Endothelial cell of umbilical vein (primary cell): ENCODE data around the gene CISD2. TPM values are rescaled to one million over a fixed set of nuclear protein-coding genes. Genes with fewer than 3 reads are reported as not detected.

Source experiments
- BruUV-seq: library from RNA; stranded (reverse); fragments of 400-500 nt; replicated peaks from 2 replicates; lab custom pipeline; 2021; lab: Mats Ljungman, UMichigan
- CTCF ChIA-PET: fragments of 300-600, 350-600 bp; sonication (Branson Sonifier 250); formaldehyde crosslinking; loops from one replicate; lab custom pipeline; 2021; ENCODE audit warnings: antibody characterized with exemption, inconsistent platforms; lab: Charles Lee
- POLR2A ChIA-PET: fragments of 300-600, 350-600 bp; sonication (Branson Sonifier 250); formaldehyde crosslinking; loops from one replicate; lab custom pipeline; 2021; ENCODE audit warnings: antibody characterized with exemption, inconsistent platforms; lab: Charles Lee
- DNase-seq: peaks from one replicate; pipeline ENCODE4 v3.0.0-alpha.2; 2011; ENCODE audit warnings: low read depth, low spot score
- FAIRE-seq: peaks from 2 replicates; lab custom pipeline; 2011; peaks lifted over from hg19 to GRCh38; lab: Jason Lieb, UNC
- H2AFZ ChIP-seq: 2 replicates; pipeline ENCODE4 v1.6.0; 2012; ENCODE audit warnings: low read depth, low read length, control low read depth, inconsistent platforms
- H3K27ac ChIP-seq: 2 replicates; pipeline ENCODE4 v1.5.1; 2011; ENCODE audit warnings: low read depth, mild to moderate bottlenecking, control low read depth, low read length, moderate library complexity; ENCODE audit not compliant: insufficient read depth
- H3K27me3 ChIP-seq, 2 experiments: 2 replicates each; pipeline versions ENCODE4 v1.6.0 to v1.6.1; 2011; ENCODE audit warnings: low read length in 2 of 2, mixed read lengths in 1 of 2; ENCODE audit not compliant: control insufficient read depth in 2 of 2, insufficient read depth in 2 of 2
- H3K36me3 ChIP-seq, 2 experiments: 2 replicates in 1 of 2; 3 replicates in 1 of 2; pipeline ENCODE4 v1.5.1; 2011; ENCODE audit warnings: low read length in 2 of 2, mild to moderate bottlenecking in 1 of 2, moderate library complexity in 1 of 2; ENCODE audit not compliant: control insufficient read depth in 2 of 2, insufficient read depth in 2 of 2; ENCODE audit errors: extremely low read depth in 1 of 2
- H3K4me1 ChIP-seq: 3 replicates; pipeline ENCODE4 v1.5.1; 2011; ENCODE audit warnings: mild to moderate bottlenecking, low read length; ENCODE audit not compliant: control insufficient read depth, insufficient read depth; ENCODE audit errors: extremely low read depth
- H3K4me2 ChIP-seq: 2 replicates; pipeline ENCODE4 v1.6.1; 2011; ENCODE audit warnings: low read length, control low read depth, mixed read lengths; ENCODE audit not compliant: insufficient read depth
- H3K4me3 ChIP-seq, 3 experiments: fragments of 200-600 bp in 1 of 3; sonication (generic), shearing (Covaris generic) in 1 of 3; replicated peaks in 1 of 3; 2 replicates each; pipeline ENCODE4 v1.5.1; 2011 to 2016; ENCODE audit warnings: control low read depth in 3 of 3, low read length in 3 of 3, mild to moderate bottlenecking in 2 of 3, inconsistent platforms in 1 of 3, low read depth in 1 of 3, moderate library complexity in 1 of 3; ENCODE audit not compliant: insufficient read depth in 1 of 3
- H3K79me2 ChIP-seq: 2 replicates; pipeline ENCODE4 v1.6.0; 2012; ENCODE audit warnings: low read length, inconsistent platforms; ENCODE audit not compliant: control insufficient read depth, insufficient read depth
- H3K9ac ChIP-seq: replicated peaks from 2 replicates; pipeline ENCODE3; 2011; ENCODE audit warnings: low read length, control low read depth; ENCODE audit not compliant: insufficient read depth; ENCODE audit errors: extremely low read depth
- H3K9me1 ChIP-seq: replicated peaks from 3 replicates; pipeline ENCODE4 v1.6.0; 2011; ENCODE audit warnings: mild to moderate bottlenecking, low read length; ENCODE audit not compliant: control insufficient read depth, insufficient read depth; ENCODE audit errors: extremely low read depth
- H3K9me3 ChIP-seq: replicated peaks from 2 replicates; pipeline ENCODE4 v1.5.1; 2012; ENCODE audit warnings: low read length, inconsistent platforms; ENCODE audit not compliant: control insufficient read depth, insufficient read depth
- H4K20me1 ChIP-seq: replicated peaks from 2 replicates; pipeline ENCODE3; 2011; ENCODE audit warnings: mild to moderate bottlenecking, low read length; ENCODE audit not compliant: control insufficient read depth, insufficient read depth; ENCODE audit errors: extremely low read depth
- CTCF ChIP-seq, 2 donors: IDR thresholded peaks; 1 replicate in 1 of 2; 2 replicates in 1 of 2; pipeline ENCODE4 v1.5.1; 2011; ENCODE audit warnings: low read length in 2 of 2, mild to moderate bottlenecking in 2 of 2, moderate library complexity in 2 of 2, control low read depth in 1 of 2, inconsistent platforms in 1 of 2, low read depth in 1 of 2; ENCODE audit not compliant: insufficient read depth in 1 of 2; ENCODE audit errors: extremely low read depth in 1 of 2
- EZH2 ChIP-seq: IDR thresholded peaks from 2 replicates; pipeline ENCODE4 v1.6.1; 2012; ENCODE audit warnings: borderline replicate concordance, low read depth, mild to moderate bottlenecking, moderate library complexity, low read length, inconsistent platforms; ENCODE audit not compliant: severe bottlenecking
- FOS ChIP-seq: IDR thresholded peaks from 2 replicates; pipeline ENCODE4 v1.6.1; 2011; ENCODE audit warnings: mild to moderate bottlenecking, low read length, moderate library complexity, borderline replicate concordance; ENCODE audit not compliant: insufficient read depth
- GATA2 ChIP-seq: IDR thresholded peaks from 2 replicates; pipeline ENCODE4 v1.7.0; 2011; ENCODE audit warnings: low read depth, mild to moderate bottlenecking, moderate library complexity, mixed read lengths, low read length; ENCODE audit not compliant: insufficient read length, insufficient read depth
- JUN ChIP-seq: IDR thresholded peaks from 2 replicates; pipeline ENCODE4 v1.6.1; 2011; ENCODE audit warnings: borderline replicate concordance, low read depth; ENCODE audit not compliant: insufficient read length, insufficient read depth
- MYC ChIP-seq: IDR thresholded peaks from one replicate; pipeline ENCODE4 v1.6.1; 2011; ENCODE audit warnings: mild to moderate bottlenecking, low read depth, low read length
- POLR2A ChIP-seq: IDR thresholded peaks from 2 replicates; pipeline ENCODE4 v1.6.1; 2012; ENCODE audit warnings: low read depth, mild to moderate bottlenecking, control low read depth, low read length
- POLR2AphosphoS5 ChIP-seq: IDR thresholded peaks from 2 replicates; pipeline ENCODE4 v1.6.1; 2012; ENCODE audit warnings: low read depth, mild to moderate bottlenecking, control low read depth, low read length, moderate library complexity; ENCODE audit not compliant: insufficient read depth
- dilution Hi-C: fragments of 300-500 bp; cut with MboI; formaldehyde crosslinking; loops from one replicate; pipeline ENCODE4 v1.15.0; 2019; ENCODE audit warnings: low sequenced_read_pairs; ENCODE audit not compliant: extremely low pct_ligation_motif_present
- intact Hi-C: fragments of 100-400 bp; cut with micrococcal nuclease; formaldehyde crosslinking; loops from one replicate; pipeline ENCODE4 v1.10.0; 2022
- polyA plus RNA-seq, 4 experiments: library from polyadenylated mRNA; depleted of rRNA in 3 of 4; stranded (reverse) in 3 of 4; unstranded in 1 of 4; fragments of >200 nt; gene quantifications; 2 replicates each; pipeline versions ENCODE4 v1.2.1 to v1.2.3, GENCODE V29; 2011 to 2012; ENCODE audit warnings: missing spikeins in 1 of 4
- total RNA-seq: library from RNA; stranded (reverse); gene quantifications from 2 replicates; pipeline ENCODE4 v1.2.3, GENCODE V29; 2021
- TF ChIP-seq, protein P1 (sequence below): IDR thresholded peaks from 2 replicates; pipeline ENCODE4 v1.6.1; 2011; ENCODE audit not compliant: insufficient read depth, insufficient read length

Gene CISD2
- total and polyA plus RNA-seq, 2 donors (not counting 3 experiments of a cell fraction or from before 2014, with no cell fraction given), result 14.6 to 28.4 TPM

DNA sequence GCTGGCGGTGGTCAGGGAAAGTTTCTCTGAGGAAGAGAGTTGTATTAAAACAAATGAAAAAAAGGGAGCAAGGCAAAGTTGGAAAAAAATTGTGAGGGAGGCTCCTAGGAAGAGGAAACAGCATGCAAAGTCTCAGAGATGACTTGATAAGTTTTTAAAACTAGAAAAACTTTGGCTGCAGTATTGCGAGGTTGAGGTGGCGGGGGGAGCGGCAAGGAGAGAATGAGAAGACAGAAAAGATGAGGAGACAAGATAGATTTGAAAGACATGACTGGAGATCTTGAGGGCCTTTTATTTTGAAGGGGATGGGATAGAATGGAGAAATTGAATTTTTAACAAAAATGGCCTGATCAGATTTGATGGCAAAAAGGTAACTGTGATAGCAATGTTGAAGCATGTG is 36.7 kb upstream of the CISD2 start:
- FAIRE-seq (no peak), DNase-seq (no peak)
- TF ChIP-seq JUN (no peak), POLR2A (no peak), POLR2AphosphoS5 (no peak), FOS (no peak), MYC (no peak), EZH2 (no peak), CTCF (IDR thresholded peaks at IDR 0.05; ENCODE audit: extremely low read depth in 1 of 2, insufficient read depth in 1 of 2, low read depth in 1 of 2, low read length in 2 of 2) (no peak), GATA2 (no peak)
- TF ChIP-seq, protein P1, sequence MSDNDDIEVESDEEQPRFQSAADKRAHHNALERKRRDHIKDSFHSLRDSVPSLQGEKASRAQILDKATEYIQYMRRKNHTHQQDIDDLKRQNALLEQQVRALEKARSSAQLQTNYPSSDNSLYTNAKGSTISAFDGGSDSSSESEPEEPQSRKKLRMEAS, result no peak
- CTCF ChIA-PET, result no interaction called here
- Histone ChIP-seq H3K4me2 (no peak overlapping the region), H3K9ac (no peak overlapping the region), H2AFZ (no peak overlapping the region), H3K9me1 (no peaks in the 10 kb centered on the region), H3K9me3 (no peaks in the 10 kb centered on the region), H3K4me3 (no peak overlapping the region), H3K4me1 (peaks cover 9% of the 10 kb centered on the region), H3K36me3 (no peaks in the 10 kb centered on the region), H4K20me1 (no peaks in the 10 kb centered on the region), H3K79me2 (no peaks in the 10 kb centered on the region), H3K27ac (no peak overlapping the region), H3K27me3 (no peaks in the 10 kb centered on the region)
- intact Hi-C loops, result no loop called here
- BruUV-seq, result no TSS peak
- POLR2A ChIA-PET, result no interaction called here
- dilution Hi-C loops, result no loop called here
